ENCODE results near the gene MME.

MME gene

GRCh38 chr3:155185631-155186071 is 105.5 kb downstream of the MME start:
- Histone ChIP-seq H3K4me3 (no peak overlapping the region), H3K27me3 (no peaks in the 10 kb centered on the region), H3K36me3 (no peaks in the 10 kb centered on the region), H3K4me1 (no peaks in the 10 kb centered on the region), H3K9me3 (no peaks in the 10 kb centered on the region), H3K27ac (no peak overlapping the region)
- intact Hi-C loops (cut with DNase I; ENCODE audit: low total_unique reads) = no loop called here
- TF ChIP-seq CTCF (IDR thresholded peaks at IDR 0.05) = no peak
- no peak for DNase-seq

- intact Hi-C loops (cut with DNase I; ENCODE audit: low total_unique reads) = no loop called here
- Histone ChIP-seq H3K27ac (no peak overlapping the region), H3K4me3 (no peak overlapping the region), H3K36me3 (no peaks in the 10 kb centered on the region), H3K27me3 (no peaks in the 10 kb centered on the region), H3K4me1 (no peaks in the 10 kb centered on the region), H3K9me3 (no peaks in the 10 kb centered on the region)
- no peak for TF ChIP-seq CTCF (IDR thresholded peaks at IDR 0.05)
- DNase-seq = no peak
These were observed 107.9 kb downstream of the MME start for GRCh38 chr3:155188031-155188430.

GRCh38 chr3:155189478-155189877 is 109.4 kb downstream of the MME start:
- H3K4me3 ChIP-seq = no peak overlapping the region
- H3K27me3 ChIP-seq = no peaks in the 10 kb centered on the region
- intact Hi-C loops (cut with DNase I; ENCODE audit: low total_unique reads) = no loop called here
- H3K9me3 ChIP-seq = no peaks in the 10 kb centered on the region
- H3K4me1 ChIP-seq = no peaks in the 10 kb centered on the region
- no peaks in the 10 kb centered on the region for H3K36me3 ChIP-seq
- no peak for TF ChIP-seq CTCF (IDR thresholded peaks at IDR 0.05)
- DNase-seq = no peak
- H3K27ac ChIP-seq = no peak overlapping the region

GRCh38 chr3:155190691-155191090 is 110.6 kb downstream of the MME start:
- Histone ChIP-seq H3K27ac (no peak overlapping the region), H3K9me3 (no peaks in the 10 kb centered on the region), H3K4me3 (no peak overlapping the region), H3K4me1 (no peaks in the 10 kb centered on the region), H3K27me3 (no peaks in the 10 kb centered on the region), H3K36me3 (no peaks in the 10 kb centered on the region)
- no peak for TF ChIP-seq CTCF (IDR thresholded peaks at IDR 0.05)
- intact Hi-C loops (cut with DNase I; ENCODE audit: low total_unique reads) = no loop called here
- DNase-seq = no peak

- H3K4me1 ChIP-seq = no peaks in the 10 kb centered on the region
- no peaks in the 10 kb centered on the region for H3K9me3 ChIP-seq
- H3K27me3 ChIP-seq = no peaks in the 10 kb centered on the region
- intact Hi-C loops (cut with DNase I; ENCODE audit: low total_unique reads) = no loop called here
- no peaks in the 10 kb centered on the region for H3K36me3 ChIP-seq
- no peak for DNase-seq
- H3K4me3 ChIP-seq = no peak overlapping the region
- TF ChIP-seq CTCF (IDR thresholded peaks at IDR 0.05) = no peak
- H3K27ac ChIP-seq = no peak overlapping the region
These were observed 113.0 kb downstream of the MME start for GRCh38 chr3:155192957-155193746.

All from tibial artery (tissue), 4 donors.